ENCODE results near the gene CEP83. TPM values are rescaled to one million over a fixed set of nuclear protein-coding genes. Genes with fewer than 3 reads are reported as not detected.

CEP83 gene
- total and polyA plus RNA-seq, 5 donors: 14.4 to 45.7 (median 26.5) TPM

DNA sequence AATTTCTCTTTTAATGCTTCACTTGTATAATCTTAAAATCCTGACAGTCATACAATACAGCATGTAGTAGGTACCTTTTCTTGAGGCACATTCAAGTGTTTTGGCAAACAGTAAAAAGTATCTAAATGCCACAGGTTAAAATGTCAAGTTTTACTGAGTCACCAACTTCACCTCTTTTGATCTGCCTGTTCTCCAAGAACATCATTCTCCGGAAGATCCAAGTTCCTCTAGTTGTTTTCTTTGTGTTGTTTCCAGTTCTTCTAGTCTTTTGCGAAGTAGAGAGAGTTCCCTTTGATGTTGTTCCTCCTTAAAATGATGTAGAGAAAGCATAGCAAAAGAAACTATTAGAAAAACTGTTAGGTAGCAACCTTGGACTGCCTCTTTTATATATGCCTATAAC lies 151.1 kb downstream of the CEP83 start:
- intact Hi-C loops (cut with DNase I): no loop called here
- Histone ChIP-seq H3K4me3 (ENCODE audit: low read length) (no peak overlapping the region), H3K4me1 (ENCODE audit: control insufficient read depth, insufficient read depth, low read length) (peaks cover 2% of the 10 kb centered on the region), H3K27ac (ENCODE audit: low read length) (no peak overlapping the region), H3K27me3 (ENCODE audit: control insufficient read depth, insufficient read depth) (no peaks in the 10 kb centered on the region), H3K9me3 (ENCODE audit: control insufficient read depth, low read length) (no peaks in the 10 kb centered on the region)
- DNase-seq (no peak), ATAC-seq (peak in 1 of 2 donors; percentile 85)
- 66% methylated on average over 2 of the region's 2 CpGs for WGBS

DNA sequence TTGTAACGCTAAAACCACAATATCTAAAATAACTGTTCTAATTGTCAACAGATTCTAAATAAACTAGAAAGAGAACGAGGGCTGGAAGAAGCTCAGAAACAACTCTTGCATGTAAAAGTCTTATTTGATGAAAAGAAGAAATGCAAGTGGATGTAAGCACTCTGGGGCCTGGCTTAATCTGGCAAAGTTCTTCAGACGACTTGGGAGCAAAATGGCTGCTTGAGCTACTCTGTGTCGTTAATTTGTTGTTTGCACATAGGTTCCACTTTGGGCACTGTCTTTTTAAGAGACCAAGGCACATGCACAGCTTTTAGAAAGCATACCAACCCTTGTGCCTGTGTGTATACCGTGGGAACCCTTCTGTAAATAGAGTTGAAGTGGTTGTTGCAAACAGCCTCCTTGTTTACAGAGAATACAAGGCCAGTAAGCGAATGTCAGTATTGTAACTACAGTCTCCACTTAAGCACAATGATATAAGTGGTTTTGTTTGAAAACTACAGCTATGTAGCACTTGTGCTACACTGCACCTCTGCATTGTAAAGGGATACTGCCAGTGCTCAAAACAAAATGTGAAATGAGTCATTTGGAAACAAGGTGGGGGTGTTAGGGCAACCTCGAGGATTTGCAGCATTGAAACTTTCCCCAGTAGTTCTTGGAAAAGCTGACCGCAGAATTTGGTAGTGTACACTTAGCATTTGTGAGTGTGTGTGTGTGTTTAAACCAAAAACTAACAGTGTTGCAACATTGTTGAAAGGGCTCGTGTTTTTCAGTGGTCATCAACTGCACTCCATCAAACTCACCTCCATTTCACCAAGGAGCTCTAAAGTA lies 154.3 kb downstream of the CEP83 start:
- Histone ChIP-seq H3K4me3 (ENCODE audit: low read length) (no peak overlapping the region), H3K9me3 (ENCODE audit: control insufficient read depth, low read length) (no peaks in the 10 kb centered on the region), H3K27me3 (ENCODE audit: control insufficient read depth, insufficient read depth) (no peaks in the 10 kb centered on the region), H3K27ac (ENCODE audit: low read length) (no peak overlapping the region), H3K4me1 (ENCODE audit: control insufficient read depth, insufficient read depth, low read length) (peaks cover 4% of the 10 kb centered on the region)
- intact Hi-C loops (cut with DNase I): no loop called here
- DNase-seq: no peak
- ATAC-seq: no peak
- WGBS: 70% methylated on average over 9 of the region's 9 CpGs

DNA sequence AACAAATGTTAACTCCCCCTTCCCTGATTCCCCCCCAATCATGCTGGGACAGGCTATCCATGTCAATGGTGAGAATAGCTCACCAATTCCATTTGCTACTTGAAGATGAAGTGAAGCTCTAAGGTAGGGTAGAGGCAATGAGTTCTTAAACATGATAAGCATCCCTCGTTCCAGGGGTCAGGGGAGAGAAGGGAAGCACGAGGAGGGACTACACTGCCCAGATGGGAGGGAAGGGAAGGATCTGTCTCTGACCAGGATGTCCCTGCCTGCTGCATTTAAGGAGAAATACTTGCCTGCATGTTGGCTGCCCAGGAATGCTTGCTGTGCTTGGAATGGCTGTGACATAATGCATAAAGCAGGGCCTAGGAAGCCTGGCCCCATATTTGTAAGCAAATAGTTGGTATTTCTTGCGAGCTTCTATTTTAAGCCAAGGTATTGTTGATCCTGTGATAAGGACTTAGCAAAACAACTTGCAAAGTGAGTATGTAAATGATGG lies 155.1 kb downstream of the CEP83 start:
- H3K27me3 ChIP-seq (ENCODE audit: control insufficient read depth, insufficient read depth): no peaks in the 10 kb centered on the region
- H3K4me1 ChIP-seq (ENCODE audit: control insufficient read depth, insufficient read depth, low read length): peaks cover 5% of the 10 kb centered on the region
- 66% methylated on average over 3 of the region's 3 CpGs for WGBS
- ATAC-seq (no peak), DNase-seq (no peak)
- H3K9me3 ChIP-seq (ENCODE audit: control insufficient read depth, low read length): no peaks in the 10 kb centered on the region
- H3K4me3 ChIP-seq (ENCODE audit: low read length): no peak overlapping the region
- no peak overlapping the region for H3K27ac ChIP-seq (ENCODE audit: low read length)
- intact Hi-C loops (cut with DNase I): no loop called here

DNA sequence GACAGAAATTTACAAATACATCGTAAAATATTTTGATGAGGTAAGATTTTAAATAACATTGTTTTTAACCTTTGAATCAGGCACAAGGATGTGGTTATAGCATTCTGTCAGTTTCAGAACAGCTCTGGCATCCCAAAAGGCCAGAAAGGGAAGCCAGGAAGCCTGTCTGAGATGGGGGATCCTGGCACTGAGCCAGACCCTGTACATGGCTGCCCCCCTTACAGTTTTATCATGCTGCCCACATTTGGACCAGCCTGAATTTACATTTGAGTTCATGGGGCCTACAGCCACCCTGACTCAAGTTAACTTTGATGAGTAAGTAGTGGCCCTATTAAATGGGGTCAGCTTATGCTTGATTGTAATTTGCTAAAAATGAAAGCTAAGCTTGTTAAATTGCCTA lies 155.7 kb downstream of the CEP83 start:
- ATAC-seq: no peak
- no peaks in the 10 kb centered on the region for H3K9me3 ChIP-seq (ENCODE audit: control insufficient read depth, low read length)
- intact Hi-C loops (cut with DNase I): no loop called here
- no peak overlapping the region for H3K27ac ChIP-seq (ENCODE audit: low read length)
- no peaks in the 10 kb centered on the region for H3K27me3 ChIP-seq (ENCODE audit: control insufficient read depth, insufficient read depth)
- WGBS: 93% methylated on average over 1 of the region's 1 CpG
- DNase-seq: no peak
- no peak overlapping the region for H3K4me3 ChIP-seq (ENCODE audit: low read length)
- H3K4me1 ChIP-seq (ENCODE audit: control insufficient read depth, insufficient read depth, low read length): peaks cover 10% of the 10 kb centered on the region

DNA sequence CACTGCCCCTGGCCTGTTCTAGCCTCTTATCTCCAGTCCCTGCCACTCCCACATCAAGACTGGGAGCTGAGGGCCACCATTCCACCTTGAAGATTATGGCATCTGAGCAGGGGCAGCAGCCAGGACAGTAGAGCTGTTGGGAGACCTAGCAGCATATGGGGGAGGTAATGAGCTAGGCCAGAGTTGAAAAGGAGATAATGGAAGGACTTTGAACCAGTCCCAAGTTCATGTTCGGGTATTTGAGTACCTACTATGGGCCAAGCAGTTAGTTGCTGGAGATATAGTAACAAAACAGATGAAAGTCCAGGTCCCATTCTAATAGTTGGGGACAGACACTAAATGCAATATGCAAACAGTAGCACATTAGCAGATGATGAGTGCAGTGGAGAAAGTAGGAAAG lies 159.8 kb downstream of the CEP83 start:
- DNase-seq (no peak), ATAC-seq (no peak)
- H3K27me3 ChIP-seq (ENCODE audit: control insufficient read depth, insufficient read depth): no peaks in the 10 kb centered on the region
- WGBS: 69% methylated on average over 1 of the region's 1 CpG
- H3K9me3 ChIP-seq (ENCODE audit: control insufficient read depth, low read length): no peaks in the 10 kb centered on the region
- H3K4me3 ChIP-seq (ENCODE audit: low read length): no peak overlapping the region
- no peak overlapping the region for H3K27ac ChIP-seq (ENCODE audit: low read length)
- intact Hi-C loops (cut with DNase I): loop anchor here in 1 of 4 donors (10.0 kb wide), 1 partner anchor 145 kb away; no protein-coding TSS in a partner anchor
- H3K4me1 ChIP-seq (ENCODE audit: control insufficient read depth, insufficient read depth, low read length): peaks cover 10% of the 10 kb centered on the region

DNA sequence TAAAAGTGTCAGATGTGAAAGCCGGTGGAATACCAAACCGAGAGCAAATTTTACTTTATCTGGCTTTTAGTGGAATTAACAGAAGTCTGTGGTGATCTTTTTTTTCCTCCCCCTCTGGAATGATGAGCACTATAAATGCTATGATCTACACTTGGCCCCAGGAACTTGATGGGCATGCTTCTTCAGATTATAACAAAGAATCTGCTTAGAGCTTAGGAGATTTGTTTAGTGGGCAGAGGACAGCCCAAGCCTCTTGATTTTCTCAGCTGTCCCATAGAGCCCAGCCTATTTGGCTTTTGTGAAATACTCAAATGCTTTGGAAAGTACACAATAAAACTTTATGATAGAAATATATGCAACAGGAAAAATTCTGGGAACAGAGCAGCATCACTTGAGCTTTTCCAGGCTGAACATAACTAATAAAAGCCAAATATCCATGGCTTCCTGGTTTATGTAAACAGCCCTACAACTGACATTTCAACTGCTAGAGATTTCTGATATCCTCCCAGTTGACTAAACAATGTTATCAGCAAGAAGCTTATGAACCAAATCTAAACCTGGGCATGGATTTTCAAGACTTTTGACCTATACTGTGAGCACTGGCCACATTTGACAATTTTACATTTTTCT lies 161.7 kb downstream of the CEP83 start:
- DNase-seq (no peak), ATAC-seq (no peak)
- 92% methylated on average over 2 of the region's 2 CpGs for WGBS
- intact Hi-C loops (cut with DNase I): loop anchor here in 1 of 4 donors (10.0 kb wide), 1 partner anchor 143 kb away; no protein-coding TSS in a partner anchor
- H3K9me3 ChIP-seq (ENCODE audit: control insufficient read depth, low read length): no peaks in the 10 kb centered on the region
- H3K4me1 ChIP-seq (ENCODE audit: control insufficient read depth, insufficient read depth, low read length): peaks cover 8% of the 10 kb centered on the region
- H3K27ac ChIP-seq (ENCODE audit: low read length): no peak overlapping the region
- no peak overlapping the region for H3K4me3 ChIP-seq (ENCODE audit: low read length)
- no peaks in the 10 kb centered on the region for H3K27me3 ChIP-seq (ENCODE audit: control insufficient read depth, insufficient read depth)

DNA sequence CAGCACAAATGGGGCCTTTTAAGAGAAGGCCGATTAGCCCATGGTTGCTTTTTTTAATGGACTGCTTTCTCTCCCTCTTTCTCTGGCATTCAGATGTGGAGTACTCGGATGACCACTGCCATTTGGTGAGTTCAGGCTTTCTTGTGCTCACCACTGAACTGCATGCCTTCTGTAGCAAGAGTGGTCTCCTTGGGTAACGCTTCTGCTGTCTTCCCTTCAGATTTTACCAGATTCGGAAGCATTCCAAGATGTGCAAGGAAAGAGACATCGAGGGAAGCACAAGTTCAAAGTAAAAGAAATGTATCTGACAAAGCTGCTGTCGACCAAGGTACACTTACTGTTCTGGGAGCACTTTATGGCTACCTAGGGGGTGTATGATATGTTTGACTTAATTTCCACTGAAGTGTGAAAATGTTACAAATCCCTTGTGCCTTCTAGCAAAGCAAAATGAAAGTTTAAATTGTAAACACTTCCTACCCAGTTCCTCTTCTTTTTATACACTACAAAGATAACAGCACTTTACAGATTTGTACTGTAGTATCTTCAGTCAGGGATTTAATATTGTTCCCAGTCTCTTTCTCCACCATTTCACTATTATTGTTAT lies 162.5 kb downstream of the CEP83 start:
- Histone ChIP-seq H3K4me1 (ENCODE audit: control insufficient read depth, insufficient read depth, low read length) (peaks cover 8% of the 10 kb centered on the region), H3K27ac (ENCODE audit: low read length) (no peak overlapping the region), H3K27me3 (ENCODE audit: control insufficient read depth, insufficient read depth) (no peaks in the 10 kb centered on the region), H3K9me3 (ENCODE audit: control insufficient read depth, low read length) (no peaks in the 10 kb centered on the region), H3K4me3 (ENCODE audit: low read length) (no peak overlapping the region)
- 94% methylated on average over 6 of the region's 6 CpGs for WGBS
- intact Hi-C loops (cut with DNase I): loop anchor here in 1 of 4 donors (10.0 kb wide), 1 partner anchor 142 kb away; no protein-coding TSS in a partner anchor
- no peak for DNase-seq
- no peak for ATAC-seq

DNA sequence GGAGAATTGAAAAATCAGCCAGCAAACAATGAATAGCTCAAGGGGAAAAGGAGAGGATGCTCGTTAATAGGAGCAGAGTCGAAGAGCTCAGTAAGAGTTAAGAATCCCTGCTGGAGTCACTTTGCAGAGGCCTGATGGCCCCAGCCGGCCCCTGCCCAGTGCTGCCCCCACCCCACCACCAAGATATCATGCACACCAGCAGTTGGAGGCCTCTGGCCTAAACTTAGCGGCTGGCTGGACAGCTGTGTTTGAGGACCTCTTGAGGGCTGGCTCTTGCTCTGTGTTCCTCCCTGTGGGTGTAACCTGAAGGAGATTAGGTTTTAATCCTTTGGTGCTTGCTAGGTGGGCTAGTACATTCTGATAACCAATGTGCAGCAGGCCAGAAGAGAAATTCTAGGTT lies 169.3 kb downstream of the CEP83 start:
- Histone ChIP-seq H3K4me3 (ENCODE audit: low read length) (no peak overlapping the region), H3K27ac (ENCODE audit: low read length) (peak overlapping the region; percentile 14), H3K9me3 (ENCODE audit: control insufficient read depth, low read length) (no peaks in the 10 kb centered on the region), H3K4me1 (ENCODE audit: control insufficient read depth, insufficient read depth, low read length) (peaks cover 14% of the 10 kb centered on the region), H3K27me3 (ENCODE audit: control insufficient read depth, insufficient read depth) (no peaks in the 10 kb centered on the region)
- DNase-seq (peak in 2 of 3 donors; percentile 69 to 76), ATAC-seq (peak; percentile 67 to 76)
- 31% methylated on average over 4 of the region's 4 CpGs for WGBS
- intact Hi-C loops (cut with DNase I): loop anchor here in 1 of 4 donors (10.0 kb wide), 1 partner anchor 136 kb away; no protein-coding TSS in a partner anchor

DNA sequence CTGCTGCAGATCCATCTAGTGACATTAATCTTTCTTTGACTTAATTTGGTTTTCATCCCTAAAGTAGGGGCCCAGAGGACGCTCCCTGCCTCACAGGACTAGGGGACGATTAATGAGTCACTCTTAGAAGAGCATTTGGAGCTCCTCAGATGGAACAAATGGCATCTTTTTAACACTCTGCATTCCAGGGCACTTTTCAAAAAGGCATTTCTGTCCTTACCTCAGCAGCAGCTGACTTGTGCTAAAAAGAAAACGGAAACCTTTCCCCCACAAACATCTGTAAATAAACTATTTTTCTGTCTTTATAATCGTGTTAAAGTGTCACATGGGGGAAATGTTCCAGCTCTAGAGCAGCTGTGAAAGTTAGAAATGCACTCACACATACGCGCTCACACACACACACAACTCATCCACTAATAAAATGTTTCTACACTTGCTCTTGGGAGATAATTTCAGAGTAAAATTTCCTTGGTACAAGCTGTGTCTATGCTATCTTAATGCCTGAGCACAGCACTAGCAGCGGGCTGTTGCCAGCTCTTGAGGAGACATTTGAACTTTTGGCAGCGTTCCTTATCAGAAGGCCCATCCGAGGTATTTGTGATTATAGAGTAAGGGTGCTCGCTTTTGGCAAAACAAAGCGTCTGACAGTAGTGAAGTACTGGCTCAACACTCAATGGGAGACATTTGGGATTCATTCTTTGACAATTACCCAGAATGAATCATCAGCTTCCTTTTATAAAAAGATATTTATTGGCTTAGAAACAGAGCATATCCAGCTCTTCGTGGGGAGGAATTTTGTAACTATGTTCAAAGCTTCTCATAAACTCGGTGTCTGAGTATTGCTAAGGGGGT lies 170.0 kb downstream of the CEP83 start:
- WGBS: 18% methylated on average over 13 of the region's 13 CpGs
- DNase-seq: peak in 2 of 3 donors; percentile 35 to 78
- Histone ChIP-seq H3K27me3 (ENCODE audit: control insufficient read depth, insufficient read depth) (no peaks in the 10 kb centered on the region), H3K27ac (ENCODE audit: low read length) (peak overlapping the region; percentile 83), H3K9me3 (ENCODE audit: control insufficient read depth, low read length) (no peaks in the 10 kb centered on the region), H3K4me1 (ENCODE audit: control insufficient read depth, insufficient read depth, low read length) (peaks cover 14% of the 10 kb centered on the region), H3K4me3 (ENCODE audit: low read length) (no peak overlapping the region)
- peak; percentile 74 to 75 for ATAC-seq
- intact Hi-C loops (cut with DNase I): loop anchor here in 1 of 4 donors (10.0 kb wide), 1 partner anchor 135 kb away; no protein-coding TSS in a partner anchor

DNA sequence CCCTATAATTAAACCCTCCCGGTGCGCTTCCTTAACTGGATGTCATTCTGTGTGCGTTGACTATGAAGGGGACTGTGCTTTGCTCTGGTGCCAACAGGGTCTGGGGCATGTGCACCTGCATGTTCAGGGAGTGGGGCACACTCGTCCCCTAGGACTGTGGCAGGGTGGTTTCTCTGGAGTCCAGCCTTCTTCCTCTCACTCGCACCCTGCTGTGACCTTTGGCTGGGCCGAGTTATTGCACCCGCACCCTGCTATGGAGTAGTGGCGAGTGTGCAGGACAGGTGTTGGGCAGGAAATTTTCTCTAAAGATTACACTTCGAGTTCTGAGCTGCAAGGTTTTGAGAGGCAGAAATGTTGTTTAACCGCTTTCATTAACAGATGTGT lies 172.4 kb downstream of the CEP83 start:
- intact Hi-C loops (cut with DNase I): no loop called here
- Histone ChIP-seq H3K4me3 (ENCODE audit: low read length) (no peak overlapping the region), H3K27me3 (ENCODE audit: control insufficient read depth, insufficient read depth) (no peaks in the 10 kb centered on the region), H3K9me3 (ENCODE audit: control insufficient read depth, low read length) (no peaks in the 10 kb centered on the region), H3K4me1 (ENCODE audit: control insufficient read depth, insufficient read depth, low read length) (peaks cover 16% of the 10 kb centered on the region), H3K27ac (ENCODE audit: low read length) (no peak overlapping the region)
- no peak for ATAC-seq
- 76% methylated on average over 10 of the region's 10 CpGs for WGBS
- DNase-seq: no peak

Data from right cardiac atrium (tissue), 5 donors.